ENCODE data around the gene EFNA5.

Gene EFNA5

DNA sequence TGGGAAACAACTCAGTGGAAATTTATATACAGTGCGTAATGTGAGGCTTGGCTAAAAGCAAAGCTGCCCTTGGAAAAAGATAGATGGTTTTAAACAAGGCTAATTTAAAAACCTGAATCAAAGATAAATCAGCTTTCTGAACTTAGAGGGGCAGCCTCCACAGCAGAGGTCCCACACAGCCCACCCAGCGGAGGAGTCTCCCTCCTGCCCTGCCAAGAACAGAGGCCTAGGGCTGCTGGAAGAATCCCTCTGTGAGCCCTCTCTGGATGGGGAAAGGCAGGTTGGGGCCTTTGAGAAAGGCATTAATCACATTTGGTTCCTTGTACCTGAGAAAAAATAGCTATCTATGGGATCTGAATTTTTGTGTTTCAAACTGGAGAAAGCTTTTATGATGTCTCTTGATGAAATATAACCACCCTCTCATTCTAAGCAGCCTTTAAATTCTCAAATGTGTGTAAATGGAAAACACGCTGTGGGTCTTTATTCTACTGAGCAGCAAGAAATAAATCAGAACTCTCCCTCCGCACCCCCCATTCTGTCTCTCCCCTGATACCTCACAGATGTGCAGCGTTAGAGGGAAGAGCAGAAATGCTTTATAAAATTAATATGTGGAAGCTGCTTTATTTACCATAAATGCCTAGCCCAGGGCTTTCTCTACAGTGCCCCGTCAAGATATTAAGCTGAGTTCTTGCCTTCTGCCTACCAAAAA, 329.2 kb downstream of the EFNA5 start:
- H3K9me3 Mint-ChIP-seq = peaks cover 15% of the 10 kb centered on the region
- H3K27me3 Mint-ChIP-seq = no peaks in the 10 kb centered on the region
- H3K4me3 Mint-ChIP-seq = no peak overlapping the region
- DNase-seq = no peak
- no peaks in the 10 kb centered on the region for H3K4me1 Mint-ChIP-seq (ENCODE audit: low read depth)
- H3K27ac Mint-ChIP-seq = no peak overlapping the region
- no peaks in the 10 kb centered on the region for H3K36me3 Mint-ChIP-seq (ENCODE audit: low read depth)

DNA sequence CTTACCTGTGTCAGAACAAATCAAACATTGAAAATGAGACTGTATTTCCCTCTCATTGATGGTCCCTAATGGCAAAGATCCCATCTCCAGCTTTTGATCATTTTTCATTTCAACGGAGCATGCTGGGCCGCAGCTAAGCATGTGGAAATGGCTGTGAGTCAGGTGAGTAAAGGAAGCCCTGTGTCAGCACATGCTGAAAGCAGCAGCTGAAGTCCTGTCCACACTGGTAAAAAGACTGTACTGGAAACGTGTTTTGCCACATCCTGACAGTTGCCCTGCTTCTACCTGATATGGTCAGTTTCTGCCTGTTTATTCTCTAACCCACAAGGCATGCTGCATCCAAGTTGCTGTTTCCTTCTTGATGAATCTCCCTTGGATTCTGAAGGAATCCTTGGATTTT, 330.1 kb downstream of the EFNA5 start:
- Mint-ChIP-seq H3K36me3 (ENCODE audit: low read depth) (no peaks in the 10 kb centered on the region), H3K27me3 (no peaks in the 10 kb centered on the region), H3K9me3 (peaks cover 9% of the 10 kb centered on the region), H3K4me1 (ENCODE audit: low read depth) (no peaks in the 10 kb centered on the region), H3K27ac (no peak overlapping the region), H3K4me3 (no peak overlapping the region)
- DNase-seq = no peak

DNA sequence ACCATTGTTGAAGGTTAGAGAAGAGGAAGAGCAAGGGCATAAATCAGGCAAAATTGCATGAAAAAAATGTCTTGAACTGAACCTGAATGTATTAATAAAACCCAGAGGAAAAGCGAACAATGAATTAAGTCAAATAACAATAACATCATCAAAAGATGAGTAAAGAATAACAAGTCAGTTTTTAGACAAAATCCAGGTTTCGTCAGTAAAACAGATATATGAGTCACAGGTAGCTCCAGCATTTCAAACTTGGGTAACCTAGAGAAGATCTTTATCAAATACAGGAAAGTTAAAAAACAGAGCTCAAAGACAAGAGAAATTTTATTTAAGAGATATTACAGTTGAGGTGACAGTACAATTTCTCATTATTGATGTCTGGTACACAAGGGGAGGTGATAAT, 332.4 kb downstream of the EFNA5 start:
- no peak overlapping the region for H3K27ac Mint-ChIP-seq
- DNase-seq = no peak
- H3K27me3 Mint-ChIP-seq = no peaks in the 10 kb centered on the region
- no peak overlapping the region for H3K4me3 Mint-ChIP-seq
- H3K36me3 Mint-ChIP-seq (ENCODE audit: low read depth) = no peaks in the 10 kb centered on the region
- no peaks in the 10 kb centered on the region for H3K9me3 Mint-ChIP-seq
- no peaks in the 10 kb centered on the region for H3K4me1 Mint-ChIP-seq (ENCODE audit: low read depth)

DNA sequence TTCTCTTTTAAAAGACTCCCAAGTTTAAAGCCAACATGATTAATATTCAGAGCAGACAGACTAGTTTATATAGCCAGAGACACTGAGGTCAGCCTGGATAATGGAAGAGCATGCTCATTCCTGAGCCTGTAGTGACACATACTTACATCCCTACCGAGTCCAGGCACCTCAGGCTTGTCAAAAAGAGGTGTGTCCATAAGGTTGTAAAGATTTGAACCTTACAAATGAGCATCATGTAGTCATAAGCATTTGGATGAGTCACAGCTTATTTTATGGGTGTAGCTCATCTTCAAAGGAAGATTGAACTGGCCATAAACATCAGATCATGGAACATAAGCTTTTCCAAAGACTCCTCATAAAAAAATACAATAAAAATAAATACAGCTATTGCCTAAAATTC, 333.5 kb downstream of the EFNA5 start:
- Mint-ChIP-seq H3K4me1 (ENCODE audit: low read depth) (no peaks in the 10 kb centered on the region), H3K9me3 (no peaks in the 10 kb centered on the region), H3K36me3 (ENCODE audit: low read depth) (no peaks in the 10 kb centered on the region), H3K27ac (no peak overlapping the region), H3K4me3 (no peak overlapping the region), H3K27me3 (no peaks in the 10 kb centered on the region)
- DNase-seq = no peak

DNA sequence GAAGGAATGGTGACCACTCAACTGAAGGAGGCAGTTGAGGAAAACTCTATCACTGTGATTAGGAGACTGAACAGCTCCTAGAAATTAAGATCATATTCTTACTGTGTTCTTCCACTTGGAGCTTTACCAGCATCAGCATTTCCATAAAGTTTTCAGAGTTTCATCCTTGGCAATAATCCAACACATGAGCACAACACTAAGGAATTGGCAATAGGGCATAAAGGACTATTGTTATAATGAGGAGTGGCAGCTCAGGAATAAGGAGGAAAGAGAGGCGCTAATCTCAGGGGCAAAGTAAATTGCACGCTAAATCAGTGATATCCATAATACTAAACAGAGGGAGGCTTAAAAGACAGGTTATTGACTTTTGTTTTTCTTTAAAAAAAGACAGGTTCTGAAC, 338.9 kb downstream of the EFNA5 start:
- Mint-ChIP-seq H3K27me3 (no peaks in the 10 kb centered on the region), H3K4me3 (no peak overlapping the region), H3K27ac (no peak overlapping the region), H3K36me3 (ENCODE audit: low read depth) (no peaks in the 10 kb centered on the region), H3K4me1 (ENCODE audit: low read depth) (no peaks in the 10 kb centered on the region), H3K9me3 (no peaks in the 10 kb centered on the region)
- DNase-seq = no peak

DNA sequence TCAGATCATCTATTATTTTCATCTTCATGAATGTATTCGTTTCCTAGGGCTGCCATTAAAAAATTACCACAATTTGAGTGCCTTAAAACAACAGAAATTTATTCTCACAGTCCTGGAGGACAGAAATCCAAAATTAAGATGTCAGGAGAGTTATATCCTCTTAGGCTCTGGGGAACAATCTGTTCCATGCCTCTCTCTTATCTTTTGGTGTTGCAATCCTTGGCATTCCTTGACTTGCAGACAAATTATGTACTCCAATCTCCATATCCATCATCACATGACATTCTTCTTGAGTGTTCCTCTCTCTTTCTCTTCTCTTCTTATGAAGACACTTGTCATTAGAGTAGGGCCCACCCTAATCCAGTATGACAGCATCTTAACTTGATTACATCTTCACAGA, 339.4 kb downstream of the EFNA5 start:
- Mint-ChIP-seq H3K27me3 (no peaks in the 10 kb centered on the region), H3K36me3 (ENCODE audit: low read depth) (no peaks in the 10 kb centered on the region), H3K9me3 (no peaks in the 10 kb centered on the region), H3K4me3 (no peak overlapping the region), H3K4me1 (ENCODE audit: low read depth) (no peaks in the 10 kb centered on the region), H3K27ac (no peak overlapping the region)
- DNase-seq = no peak

DNA sequence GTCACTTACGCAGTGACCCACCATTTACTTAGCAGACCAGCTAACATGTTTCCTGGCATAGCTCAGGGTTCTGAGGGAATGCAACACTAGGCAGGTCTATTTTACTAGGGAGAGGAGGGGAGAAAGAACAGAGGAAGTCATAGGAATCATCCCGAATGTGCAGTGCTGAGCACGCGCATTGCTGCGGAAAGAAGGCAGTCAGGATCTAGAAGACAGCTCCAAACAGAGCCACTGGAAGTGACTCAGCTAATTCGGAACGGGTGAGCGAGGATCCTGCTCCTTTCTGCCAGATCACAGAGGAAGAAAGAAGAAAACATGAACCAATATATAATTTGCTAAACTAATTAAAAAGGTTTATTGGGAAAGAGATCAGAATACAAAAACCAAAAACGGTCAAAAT, 339.8 kb downstream of the EFNA5 start:
- DNase-seq = no peak
- H3K36me3 Mint-ChIP-seq (ENCODE audit: low read depth) = no peaks in the 10 kb centered on the region
- no peak overlapping the region for H3K4me3 Mint-ChIP-seq
- no peaks in the 10 kb centered on the region for H3K4me1 Mint-ChIP-seq (ENCODE audit: low read depth)
- H3K27me3 Mint-ChIP-seq = peaks cover under 1% of the 10 kb centered on the region
- no peak overlapping the region for H3K27ac Mint-ChIP-seq
- H3K9me3 Mint-ChIP-seq = no peaks in the 10 kb centered on the region

DNA sequence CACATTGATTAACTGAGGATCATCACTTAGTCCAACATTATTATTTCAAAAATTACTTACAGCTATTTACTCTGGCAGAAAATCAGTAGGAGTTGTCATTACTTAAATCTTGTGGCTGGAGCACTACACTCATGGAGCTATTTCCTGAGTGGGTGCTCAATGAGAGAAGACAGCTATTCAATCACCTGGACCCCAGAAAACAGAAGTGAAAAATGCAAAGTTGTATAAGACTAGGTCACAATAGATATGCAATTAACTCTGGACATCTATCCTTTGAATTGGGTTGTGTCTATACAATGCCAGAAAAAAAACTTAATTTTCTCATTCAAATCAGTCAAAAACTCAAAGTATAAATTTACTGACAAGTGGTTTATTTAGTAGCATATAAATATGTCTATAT, 340.9 kb downstream of the EFNA5 start:
- DNase-seq = no peak
- Mint-ChIP-seq H3K36me3 (ENCODE audit: low read depth) (no peaks in the 10 kb centered on the region), H3K4me3 (no peak overlapping the region), H3K27me3 (peaks cover 3% of the 10 kb centered on the region), H3K27ac (no peak overlapping the region), H3K4me1 (ENCODE audit: low read depth) (no peaks in the 10 kb centered on the region), H3K9me3 (no peaks in the 10 kb centered on the region)
